ENCODE data around the gene KAZALD1. TPM values are rescaled to one million over a fixed set of nuclear protein-coding genes. Genes with fewer than 3 reads are reported as not detected.

Gene KAZALD1
- total RNA-seq, 6 donors from 2014 or later = 3.8 to 11.9 (median 9.8) TPM

DNA sequence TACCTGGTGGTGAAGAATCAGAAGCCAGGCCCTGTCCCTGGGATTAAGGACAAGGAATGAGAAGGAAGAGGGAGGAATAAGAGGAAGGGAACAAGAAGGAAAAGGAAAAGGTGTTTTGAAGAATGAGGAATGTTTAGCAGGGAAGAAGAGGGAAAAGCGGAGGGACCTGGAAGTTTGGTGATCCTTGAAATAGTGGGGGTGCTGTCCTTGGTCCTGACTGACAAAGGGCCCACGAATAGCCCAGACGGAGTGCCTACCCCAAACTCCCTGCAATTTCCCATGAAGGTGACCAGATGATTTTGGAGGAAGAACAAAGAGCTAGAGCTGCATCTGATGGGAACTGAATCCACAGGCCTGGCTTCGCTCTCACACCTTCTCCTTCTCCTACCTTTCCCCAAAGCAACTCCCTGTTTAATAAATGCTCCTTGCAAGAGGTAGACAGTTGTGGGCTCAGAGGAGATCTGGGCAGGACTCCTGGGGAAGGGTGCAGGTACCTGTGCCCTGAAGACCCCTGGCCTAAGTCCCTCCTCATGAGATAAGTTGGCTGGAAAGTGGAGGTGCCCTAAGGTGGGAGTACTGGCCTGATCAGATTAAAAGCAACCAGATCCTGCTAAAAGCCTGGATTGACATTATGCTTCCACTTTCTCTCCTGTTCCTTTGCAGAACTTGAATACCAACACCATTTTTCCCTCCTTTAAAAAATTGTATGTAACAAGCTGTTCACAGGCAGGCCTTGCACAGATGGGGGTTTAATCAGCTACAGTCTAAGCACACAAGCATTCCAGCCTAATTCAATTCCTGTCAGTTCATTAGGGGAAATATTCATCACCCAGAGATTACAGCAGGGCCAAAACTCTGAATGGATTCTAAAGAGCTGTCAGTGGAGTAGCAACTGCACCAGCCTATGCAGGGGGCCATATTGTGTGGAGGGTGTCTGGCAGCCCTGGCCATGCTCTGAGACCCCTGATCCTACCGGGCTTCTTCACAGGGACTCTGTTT, 19.4 kb downstream of the KAZALD1 start:
- DNase-seq (no peak), ATAC-seq (ENCODE audit: low FRiP score in 2 of 2) (peak in 1 of 2 donors; percentile 22)
- WGBS, 2 donors = 31 to 47% methylated on average over 5 of the region's 5 CpGs
- H3K27ac ChIP-seq = no peak overlapping the region
- TF ChIP-seq EP300 (IDR thresholded peaks at IDR 0.05) = no peak
- TF ChIP-seq, protein P1, sequence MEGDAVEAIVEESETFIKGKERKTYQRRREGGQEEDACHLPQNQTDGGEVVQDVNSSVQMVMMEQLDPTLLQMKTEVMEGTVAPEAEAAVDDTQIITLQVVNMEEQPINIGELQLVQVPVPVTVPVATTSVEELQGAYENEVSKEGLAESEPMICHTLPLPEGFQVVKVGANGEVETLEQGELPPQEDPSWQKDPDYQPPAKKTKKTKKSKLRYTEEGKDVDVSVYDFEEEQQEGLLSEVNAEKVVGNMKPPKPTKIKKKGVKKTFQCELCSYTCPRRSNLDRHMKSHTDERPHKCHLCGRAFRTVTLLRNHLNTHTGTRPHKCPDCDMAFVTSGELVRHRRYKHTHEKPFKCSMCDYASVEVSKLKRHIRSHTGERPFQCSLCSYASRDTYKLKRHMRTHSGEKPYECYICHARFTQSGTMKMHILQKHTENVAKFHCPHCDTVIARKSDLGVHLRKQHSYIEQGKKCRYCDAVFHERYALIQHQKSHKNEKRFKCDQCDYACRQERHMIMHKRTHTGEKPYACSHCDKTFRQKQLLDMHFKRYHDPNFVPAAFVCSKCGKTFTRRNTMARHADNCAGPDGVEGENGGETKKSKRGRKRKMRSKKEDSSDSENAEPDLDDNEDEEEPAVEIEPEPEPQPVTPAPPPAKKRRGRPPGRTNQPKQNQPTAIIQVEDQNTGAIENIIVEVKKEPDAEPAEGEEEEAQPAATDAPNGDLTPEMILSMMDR (IDR thresholded peaks at IDR 0.05) = no peak
- TF ChIP-seq POLR2A (IDR thresholded peaks at IDR 0.05) = no peak
- TF ChIP-seq POLR2AphosphoS5 (IDR thresholded peaks at IDR 0.05) = no peak
- H3K4me3 ChIP-seq = no peak overlapping the region
- H3K27me3 ChIP-seq = no peaks in the 10 kb centered on the region
- H3K4me1 ChIP-seq = no peaks in the 10 kb centered on the region
- H3K9me3 ChIP-seq = no peaks in the 10 kb centered on the region
- H3K36me3 ChIP-seq = no peaks in the 10 kb centered on the region

DNA sequence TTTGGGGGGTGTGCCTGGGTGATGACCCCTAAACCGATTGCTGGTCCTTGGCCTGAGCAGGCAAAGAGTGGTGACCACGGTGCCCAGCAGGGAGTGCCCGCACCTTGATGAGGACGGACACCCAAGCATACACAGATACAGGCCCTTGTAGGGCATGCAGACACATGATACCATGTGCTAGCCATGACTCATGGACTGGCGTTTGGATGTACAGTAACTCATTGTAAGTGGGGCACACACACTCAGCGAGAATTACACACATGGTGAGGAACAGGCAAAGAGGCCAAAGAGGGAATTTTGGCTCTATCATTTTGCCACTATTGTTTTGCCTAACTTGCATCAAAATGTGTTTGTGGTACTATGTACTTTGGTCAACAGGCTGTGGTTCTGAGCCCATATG, 24.1 kb downstream of the KAZALD1 start:
- TF ChIP-seq POLR2A (IDR thresholded peaks at IDR 0.05) = no peak
- no peak for TF ChIP-seq EP300 (IDR thresholded peaks at IDR 0.05)
- TF ChIP-seq POLR2AphosphoS5 (IDR thresholded peaks at IDR 0.05) = no peak
- TF ChIP-seq, protein P1 (IDR thresholded peaks at IDR 0.05) = no peak
- no peak overlapping the region for H3K4me3 ChIP-seq
- H3K27me3 ChIP-seq = peaks cover 0 to 10% (median 0%) of the 10 kb centered on the region in 4 donors
- no peaks in the 10 kb centered on the region for H3K9me3 ChIP-seq
- ATAC-seq (ENCODE audit: low FRiP score in 2 of 2) (no peak), DNase-seq (peak in 1 of 2 donors; percentile 7)
- no peaks in the 10 kb centered on the region for H3K4me1 ChIP-seq
- no peak overlapping the region for H3K27ac ChIP-seq
- 75 to 83% methylated on average over 6 of the region's 6 CpGs for WGBS, 2 donors
- H3K36me3 ChIP-seq = no peaks in the 10 kb centered on the region

DNA sequence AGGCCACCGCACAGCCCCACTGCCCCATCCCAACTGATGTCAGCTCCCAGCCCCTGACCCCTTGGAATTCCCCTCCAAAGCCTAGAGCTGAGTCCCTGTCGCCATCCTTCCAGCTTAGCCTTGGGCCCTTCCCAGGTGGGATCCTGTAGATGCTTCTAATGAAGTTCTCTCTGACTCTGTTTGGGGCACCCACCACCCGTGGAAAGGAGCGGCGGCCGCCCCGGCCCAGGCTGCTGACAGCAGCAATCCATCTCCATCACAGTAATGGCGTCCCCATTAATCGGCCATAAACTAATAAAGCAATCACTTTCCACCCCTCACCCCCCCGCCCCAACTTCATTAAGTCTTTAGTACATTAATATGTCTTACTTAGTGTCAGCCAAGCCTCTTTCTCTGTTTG, 25.6 kb downstream of the KAZALD1 start:
- DNase-seq (peak in 1 of 2 donors; percentile 72), ATAC-seq (ENCODE audit: low FRiP score in 2 of 2) (no peak)
- peaks cover 0 to 10% (median 0%) of the 10 kb centered on the region in 4 donors for H3K27me3 ChIP-seq
- no peak overlapping the region for H3K27ac ChIP-seq
- no peaks in the 10 kb centered on the region for H3K4me1 ChIP-seq
- no peak overlapping the region for H3K4me3 ChIP-seq
- TF ChIP-seq POLR2AphosphoS5 (IDR thresholded peaks at IDR 0.05) (no peak), EP300 (IDR thresholded peaks at IDR 0.05) (no peak), POLR2A (IDR thresholded peaks at IDR 0.05) (no peak)
- TF ChIP-seq, protein P1 (IDR thresholded peaks at IDR 0.05) = no peak
- no peaks in the 10 kb centered on the region for H3K9me3 ChIP-seq
- no peaks in the 10 kb centered on the region for H3K36me3 ChIP-seq
- WGBS, 2 donors = 69 to 73% methylated on average over 10 of the region's 10 CpGs

DNA sequence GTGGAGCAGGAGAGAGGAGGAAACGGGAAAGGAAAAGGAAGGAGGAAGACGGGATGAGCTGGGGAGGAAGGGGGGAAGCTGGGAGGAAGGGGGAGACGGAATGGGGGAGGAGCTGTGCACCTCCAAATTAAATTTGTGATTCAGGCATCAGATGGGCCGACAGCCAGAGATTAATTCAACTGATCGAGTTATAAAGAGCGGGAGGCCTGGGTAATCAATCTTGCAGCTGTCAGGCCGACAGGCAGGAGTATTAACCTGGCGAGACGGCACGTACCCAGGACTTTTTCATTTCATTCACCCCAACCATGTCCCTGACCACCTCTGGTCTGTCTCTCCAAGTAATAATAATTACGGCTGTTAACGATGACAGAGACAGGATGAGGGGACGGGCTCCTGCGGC, 26.2 kb downstream of the KAZALD1 start:
- Histone ChIP-seq H3K36me3 (no peaks in the 10 kb centered on the region), H3K4me1 (no peaks in the 10 kb centered on the region), H3K9me3 (no peaks in the 10 kb centered on the region), H3K4me3 (no peak overlapping the region), H3K27me3 (peaks cover 0 to 10% (median 0%) of the 10 kb centered on the region in 4 donors), H3K27ac (no peak overlapping the region)
- ATAC-seq (ENCODE audit: low FRiP score in 2 of 2) (no peak), DNase-seq (no peak)
- TF ChIP-seq POLR2AphosphoS5 (IDR thresholded peaks at IDR 0.05) (no peak), POLR2A (IDR thresholded peaks at IDR 0.05) (no peak), EP300 (IDR thresholded peaks at IDR 0.05) (no peak)
- TF ChIP-seq, protein P1 (IDR thresholded peaks at IDR 0.05) = no peak
- 16 to 21% methylated on average over 14 of the region's 14 CpGs for WGBS, 2 donors
